B cell (primary cell): ENCODE results near the gene CCR6. TPM values are rescaled to one million over a fixed set of nuclear protein-coding genes. Genes with fewer than 3 reads are reported as not detected.

Experiments
- ATAC-seq: fragments of 200-7000 bp; cut with Tn5 transposase; one replicate; pipeline ENCODE4 v1.10.0; 2021; ENCODE audit warnings: low read depth, mild to moderate bottlenecking, moderate number of reproducible peaks, moderate library complexity
- CTCF ChIA-PET: fragments of 350-600 bp; sonication (Branson Sonifier 250); formaldehyde crosslinking; loops from one replicate; lab custom pipeline; 2021; ENCODE audit warnings: antibody characterized with exemption, inconsistent platforms; lab: Charles Lee
- POLR2A ChIA-PET: fragments of 350-600 bp; sonication (Branson Sonifier 250); formaldehyde crosslinking; loops from one replicate; lab custom pipeline; 2021; ENCODE audit warnings: antibody characterized with exemption; lab: Charles Lee
- DNase-seq: peaks from one replicate; pipeline ENCODE4 v3.0.0; 2013
- H2AFZ ChIP-seq: 2 replicates; pipeline ENCODE4 v1.6.1; 2012; ENCODE audit warnings: mild to moderate bottlenecking, low read depth, low read length; ENCODE audit not compliant: insufficient read depth, poor library complexity, severe bottlenecking
- H3K27ac ChIP-seq, 2 donors: 1 replicate in 1 of 2; 2 replicates in 1 of 2; pipeline ENCODE4 v1.5.1; 2012 to 2013; ENCODE audit warnings: low read length in 2 of 2, mild to moderate bottlenecking in 2 of 2, moderate library complexity in 1 of 2
- H3K27me3 ChIP-seq, 4 experiments: fragments of 200-600 bp in 1 of 4; sonication (generic) in 1 of 4; replicated peaks in 1 of 4; 1 replicate in 2 of 4; 2 replicates in 2 of 4; pipeline versions ENCODE4 v1.6.1 to v1.7.0; 2013 to 2016; ENCODE audit warnings: low read length in 3 of 4, mild to moderate bottlenecking in 2 of 4, mixed read lengths in 1 of 4, moderate library complexity in 1 of 4; ENCODE audit not compliant: insufficient read depth in 4 of 4, control insufficient read depth in 3 of 4; ENCODE audit errors: control extremely low read depth in 1 of 4
- H3K36me3 ChIP-seq, 2 experiments: replicated peaks in 1 of 2; 1 replicate in 1 of 2; 2 replicates in 1 of 2; pipeline versions ENCODE4 v1.6.1 to v1.7.1; 2013; ENCODE audit warnings: low read length in 1 of 2; ENCODE audit not compliant: insufficient read depth in 2 of 2, control insufficient read depth in 1 of 2; ENCODE audit errors: control extremely low read depth in 1 of 2, extremely low read depth in 1 of 2
- H3K4me1 ChIP-seq, 2 donors: fragments of 200-600 bp in 1 of 2; sonication (generic) in 1 of 2; 1 replicate in 1 of 2; 2 replicates in 1 of 2; pipeline versions ENCODE4 v1.5.1 to v1.6.1; 2013 to 2017; ENCODE audit warnings: low read length in 2 of 2; ENCODE audit not compliant: control insufficient read depth in 2 of 2, insufficient read depth in 2 of 2
- H3K4me2 ChIP-seq: replicated peaks from 2 replicates; pipeline ENCODE3; 2012; ENCODE audit warnings: mild to moderate bottlenecking, low read depth, low read length; ENCODE audit not compliant: poor library complexity, severe bottlenecking
- H3K4me3 ChIP-seq, 5 experiments: fragments of 200-600 bp in 1 of 5; sonication (generic) in 1 of 5; 1 replicate in 3 of 5; 2 replicates in 2 of 5; pipeline versions ENCODE4 v1.5.1 to v1.7.0; 2011 to 2016; ENCODE audit warnings: low read length in 4 of 5, mild to moderate bottlenecking in 4 of 5, low read depth in 2 of 5, control low read depth in 1 of 5, moderate library complexity in 1 of 5; ENCODE audit not compliant: insufficient read depth in 1 of 5; ENCODE audit errors: control extremely low read depth in 1 of 5, extremely low read depth in 1 of 5
- H3K79me2 ChIP-seq: fragments of 200-600 bp; sonication (generic); one replicate; pipeline ENCODE4 v1.6.0; 2016; ENCODE audit warnings: low read length; ENCODE audit not compliant: control insufficient read depth, insufficient read depth
- H3K9ac ChIP-seq: fragments of 200-600 bp; sonication (generic); 2 replicates; pipeline ENCODE4 v1.6.1; 2017; ENCODE audit warnings: mild to moderate bottlenecking, low read length, moderate library complexity
- H3K9me3 ChIP-seq, 3 donors: one replicate each; pipeline versions ENCODE4 v1.6.1 to v1.7.1; 2013; ENCODE audit warnings: low read length in 2 of 3; ENCODE audit not compliant: control insufficient read depth in 2 of 3, insufficient read depth in 1 of 3; ENCODE audit errors: control extremely low read depth in 1 of 3
- H4K20me1 ChIP-seq: 2 replicates; pipeline ENCODE4 v1.6.0; 2012; ENCODE audit warnings: mild to moderate bottlenecking, low read length; ENCODE audit not compliant: insufficient read depth, control insufficient read depth, poor library complexity, severe bottlenecking
- H3K27ac Mint-ChIP-seq: one replicate; pipeline ENCODE4 v1.8.0; 2021; ENCODE audit warnings: mixed read lengths
- H3K27me3 Mint-ChIP-seq: one replicate; pipeline ENCODE4 v1.8.0; 2021; ENCODE audit warnings: mixed read lengths
- H3K4me1 Mint-ChIP-seq: one replicate; pipeline ENCODE4 v1.8.0; 2021; ENCODE audit warnings: mixed read lengths
- H3K4me3 Mint-ChIP-seq: one replicate; pipeline ENCODE4 v1.8.0; 2021; ENCODE audit warnings: mixed read lengths
- H3K9me3 Mint-ChIP-seq: one replicate; pipeline ENCODE4 v1.8.0; 2022; ENCODE audit warnings: mixed read lengths; ENCODE audit not compliant: insufficient read depth
- CTCF ChIP-seq: fragments of 200-600 bp; IDR thresholded peaks from one replicate; pipeline ENCODE4 v1.8.0; 2022; ENCODE audit warnings: antibody characterized with exemption, mild to moderate bottlenecking
- EZH2 ChIP-seq: IDR thresholded peaks from 2 replicates; pipeline ENCODE4 v1.6.1; 2012; ENCODE audit warnings: borderline replicate concordance, low read depth, mild to moderate bottlenecking, moderate library complexity, low read length; ENCODE audit not compliant: insufficient read depth, poor library complexity, severe bottlenecking
- WGBS: methylation state at CpG from one replicate; pipeline ENCODE4 v1.1.5; 2013; ENCODE audit warnings: missing lambda C conversion rate; ENCODE audit not compliant: insufficient coverage; 5-methylcytosine and 5-hydroxymethylcytosine counted together
- intact Hi-C: fragments of 100-400 bp; cut with micrococcal nuclease; formaldehyde crosslinking; loops from one replicate; pipeline ENCODE4 v1.10.0; 2022
- polyA plus RNA-seq: library from polyadenylated mRNA; depleted of rRNA; stranded (reverse); fragments of >200 nt; gene quantifications from 2 replicates; pipeline ENCODE4 v1.2.3, GENCODE V29; 2012
- total RNA-seq, 2 donors: library from RNA; stranded (reverse); fragments of 120-200 nt in 1 of 2; gene quantifications; 1 replicate in 1 of 2; 2 replicates in 1 of 2; pipeline versions ENCODE4 v1.2.3 to v1.2.4, GENCODE V29; 2013 to 2022

CCR6 gene
- total and polyA plus RNA-seq, 2 donors (not counting 1 experiment from before 2014, with no cell fraction given) = 18.2 to 30.9 TPM

GRCh38 chr6:167134448-167135328 lies 11.8 kb downstream of the CCR6 start:
- ChIA-PET CTCF (interaction anchor here (0.8 to 22.6 kb wide), 5 partner anchors 3 to 359 kb away, joined by 3 to 437 read pairs (median 5); partner anchors contain the start of genes CCR6 and CEP43), POLR2A (interaction anchor here (1.5 to 3.5 kb wide), 2 partner anchors 11 to 14 kb away, joined by 3 to 17 read pairs; partner anchors contain the start of gene CCR6)
- no peak overlapping the region for H3K4me2 ChIP-seq
- no peak overlapping the region for H3K4me3 ChIP-seq
- TF ChIP-seq CTCF (no peak), EZH2 (no peak)
- DNase-seq = no peak
- H3K27me3 Mint-ChIP-seq = no peaks in the 10 kb centered on the region
- peak overlapping the region; percentile 6 for H3K4me3 Mint-ChIP-seq
- ATAC-seq = no peak
- intact Hi-C loops = no loop called here
- peaks cover 86% of the 10 kb centered on the region for H3K4me1 Mint-ChIP-seq
- H4K20me1 ChIP-seq = peaks cover 47% of the 10 kb centered on the region
- peak overlapping the region in 1 of 2 donors; percentile 68 for H3K27ac ChIP-seq
- H3K27me3 ChIP-seq = no peaks in the 10 kb centered on the region
- no peak overlapping the region for H3K9ac ChIP-seq
- no peaks in the 10 kb centered on the region for H3K9me3 ChIP-seq
- H3K4me1 ChIP-seq = peaks cover 39 to 55% of the 10 kb centered on the region in 2 donors
- H3K36me3 ChIP-seq = peaks cover 2 to 81% of the 10 kb centered on the region in 2 experiments
- peaks cover 90% of the 10 kb centered on the region for H3K79me2 ChIP-seq
- 94% methylated on average over 23 of the region's 23 CpGs for WGBS
- H3K27ac Mint-ChIP-seq = peak overlapping the region; percentile 96
- no peak overlapping the region for H2AFZ ChIP-seq
- H3K9me3 Mint-ChIP-seq = no peaks in the 10 kb centered on the region
